Activated CD4-positive, CD25-positive, alpha-beta regulatory T cell treated with anti-CD3 and anti-CD28 coated beads, Interleukin-2, amount 50 U/mL, for 24 hours (primary cell): ENCODE data around the gene TOMM40.

Source experiments
- ATAC-seq, 2 donors: fragments of 150-1000 bp; cut with Tn5 transposase; one replicate each; pipeline ENCODE4 v1.10.0; 2021; ENCODE audit warnings: mild to moderate bottlenecking in 1 of 2, moderate library complexity in 1 of 2

The TOMM40 gene

GRCh38 chr19:44931541-44931940 is 40.5 kb downstream of the TOMM40 start:
- ATAC-seq: no peak

DNA sequence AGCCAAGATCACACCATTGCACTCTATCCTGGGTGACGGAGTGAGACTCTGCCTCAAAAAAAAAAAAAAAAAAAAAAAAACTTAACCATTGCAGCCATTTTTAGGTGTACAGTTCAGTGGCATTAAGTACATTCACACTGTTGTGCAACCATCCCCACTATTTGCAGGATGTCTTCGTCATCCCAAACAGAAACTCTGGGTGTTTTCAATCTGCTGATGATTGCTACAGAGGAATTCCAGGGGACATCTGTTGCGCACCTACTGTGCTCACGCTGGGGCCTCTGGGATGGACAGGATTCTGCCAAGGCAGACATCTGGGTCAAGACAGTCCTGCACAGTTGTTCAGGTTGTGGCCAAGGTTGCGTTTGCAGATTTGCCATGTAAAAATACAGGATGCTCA is 48.6 kb downstream of the TOMM40 start:
- ATAC-seq: no peak

GRCh38 chr19:44942067-44942571 is 51.1 kb downstream of the TOMM40 start, which contains the start of gene APOC4:
Gene APOC4 (plus strand): TSS chr19:44942237. CDS start chr19:44942278, 41 bp downstream.
- ATAC-seq: no peak

DNA sequence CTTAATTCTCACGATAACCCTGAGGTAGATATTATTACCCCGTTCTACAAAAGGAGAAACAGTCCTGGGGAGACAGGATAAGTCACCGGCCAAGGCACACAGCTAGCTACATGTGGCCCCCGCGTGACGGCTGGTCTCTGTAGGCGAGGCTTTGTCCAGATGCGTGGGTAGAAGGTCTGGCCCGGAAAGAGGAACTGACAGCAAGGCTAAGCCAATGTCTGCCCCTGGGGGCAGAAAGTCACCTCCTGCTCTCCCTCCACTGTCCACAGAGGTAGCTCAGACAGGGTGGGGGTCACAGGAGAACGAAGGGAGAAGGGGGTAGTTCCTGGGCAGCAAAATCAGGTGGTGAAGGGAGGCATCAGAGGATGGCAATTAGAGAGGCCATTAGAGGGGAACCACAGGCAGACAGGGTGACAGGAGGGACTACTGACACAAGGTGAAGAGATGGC is 52.8 kb downstream of the TOMM40 start:
- ATAC-seq: no peak

DNA sequence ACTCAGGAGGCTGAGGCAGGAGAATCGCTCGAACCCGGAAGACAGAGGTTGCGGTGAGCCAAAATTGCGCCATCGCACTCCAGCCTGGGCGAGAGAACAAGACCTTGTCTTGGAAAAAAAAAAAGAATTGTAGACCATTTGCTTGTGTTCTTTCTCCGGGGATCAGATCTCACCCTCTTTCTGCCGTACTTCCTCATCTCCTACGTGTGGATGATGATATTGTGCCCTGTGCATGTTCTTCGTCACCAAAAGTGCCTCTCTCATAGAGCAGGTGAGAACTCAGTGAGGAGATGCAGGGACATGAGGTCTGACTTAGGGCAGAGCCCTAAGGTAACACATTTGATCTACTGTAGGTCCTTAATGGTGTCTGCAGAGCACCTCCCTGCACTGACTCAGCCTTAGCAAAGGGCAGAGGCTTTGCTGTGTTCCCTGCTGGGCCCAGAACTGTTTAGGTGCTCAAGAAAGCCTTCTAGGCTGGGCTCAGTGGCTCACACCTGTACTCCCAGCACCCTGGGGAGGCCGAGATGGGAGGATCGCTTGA is 56.1 kb downstream of the TOMM40 start:
- no peak for ATAC-seq

- no peak for ATAC-seq
Observed at GRCh38 chr19:44948237-44948636, 57.2 kb downstream of the TOMM40 start.

DNA sequence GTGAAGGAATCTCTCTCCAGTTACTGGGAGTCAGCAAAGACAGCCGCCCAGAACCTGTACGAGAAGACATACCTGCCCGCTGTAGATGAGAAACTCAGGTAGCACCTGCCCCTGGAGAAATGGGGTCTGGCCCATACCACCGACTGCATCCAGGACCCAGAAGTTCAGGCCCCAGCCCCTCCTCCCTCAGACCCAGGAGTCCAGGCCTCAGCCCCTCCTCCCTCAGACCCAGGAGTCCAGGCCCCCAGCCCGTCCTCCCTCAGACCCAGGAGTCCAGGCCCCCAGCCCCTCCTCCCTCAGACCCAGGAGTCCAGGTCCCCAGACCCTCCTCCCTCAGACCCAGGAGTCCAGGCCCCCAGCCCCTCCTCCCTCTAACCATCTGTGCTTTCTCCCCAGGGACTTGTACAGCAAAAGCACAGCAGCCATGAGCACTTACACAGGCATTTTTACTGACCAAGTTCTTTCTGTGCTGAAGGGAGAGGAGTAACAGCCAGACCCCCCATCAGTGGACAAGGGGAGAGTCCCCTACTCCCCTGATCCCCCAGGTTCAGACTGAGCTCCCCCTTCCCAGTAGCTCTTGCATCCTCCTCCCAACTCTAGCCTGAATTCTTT is 57.8 kb downstream of the TOMM40 start:
- ATAC-seq: no peak

DNA sequence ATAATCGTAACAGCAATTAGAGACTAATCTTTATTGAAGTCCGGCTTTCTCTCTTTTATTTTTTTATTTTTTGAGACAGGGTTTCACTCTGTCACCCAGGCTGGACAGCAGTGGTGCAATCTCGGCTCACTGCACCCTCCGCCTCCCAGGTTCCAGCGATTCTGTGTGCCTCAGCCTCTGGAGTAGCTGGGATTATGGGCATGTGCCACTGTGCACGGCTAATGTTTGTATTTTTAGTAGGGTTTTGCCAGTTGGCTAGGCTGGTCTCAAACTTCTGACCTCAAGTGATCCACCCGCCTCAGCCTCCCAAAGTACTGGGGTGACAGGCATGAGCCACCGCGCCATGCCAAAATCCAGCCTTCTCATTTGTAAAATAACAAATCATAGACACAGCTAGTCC is 58.5 kb downstream of the TOMM40 start:
- ATAC-seq: no peak

GRCh38 chr19:44951179-44952159 is 60.4 kb downstream of the TOMM40 start:
- no peak for ATAC-seq
